GM18519 (cell line): ENCODE data around the gene ZMYM2.

ENCODE experiments used
- ATAC-seq: cut with Tn5 transposase; IDR thresholded peaks from one replicate; pipeline ENCODE4 v1.9.1; 2021; ENCODE audit warnings: mild to moderate bottlenecking, moderate library complexity; ENCODE audit not compliant: unreplicated experiment, low FRiP score

Gene ZMYM2

DNA sequence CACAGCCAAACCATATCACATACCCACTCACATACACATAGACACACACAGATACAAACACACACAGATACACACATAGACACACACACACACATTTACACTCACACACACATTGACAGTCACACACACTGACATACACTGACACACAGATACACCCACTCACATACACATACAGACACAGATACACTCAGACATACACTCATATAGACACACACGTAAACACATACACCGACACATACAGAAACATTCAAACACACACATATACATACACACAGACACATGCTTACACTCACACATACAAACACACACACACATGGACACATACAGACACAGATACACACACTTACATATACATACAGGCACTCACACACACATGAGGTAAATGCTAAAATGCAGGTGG lies 172.1 kb downstream of the ZMYM2 start:
- no peak for ATAC-seq

DNA sequence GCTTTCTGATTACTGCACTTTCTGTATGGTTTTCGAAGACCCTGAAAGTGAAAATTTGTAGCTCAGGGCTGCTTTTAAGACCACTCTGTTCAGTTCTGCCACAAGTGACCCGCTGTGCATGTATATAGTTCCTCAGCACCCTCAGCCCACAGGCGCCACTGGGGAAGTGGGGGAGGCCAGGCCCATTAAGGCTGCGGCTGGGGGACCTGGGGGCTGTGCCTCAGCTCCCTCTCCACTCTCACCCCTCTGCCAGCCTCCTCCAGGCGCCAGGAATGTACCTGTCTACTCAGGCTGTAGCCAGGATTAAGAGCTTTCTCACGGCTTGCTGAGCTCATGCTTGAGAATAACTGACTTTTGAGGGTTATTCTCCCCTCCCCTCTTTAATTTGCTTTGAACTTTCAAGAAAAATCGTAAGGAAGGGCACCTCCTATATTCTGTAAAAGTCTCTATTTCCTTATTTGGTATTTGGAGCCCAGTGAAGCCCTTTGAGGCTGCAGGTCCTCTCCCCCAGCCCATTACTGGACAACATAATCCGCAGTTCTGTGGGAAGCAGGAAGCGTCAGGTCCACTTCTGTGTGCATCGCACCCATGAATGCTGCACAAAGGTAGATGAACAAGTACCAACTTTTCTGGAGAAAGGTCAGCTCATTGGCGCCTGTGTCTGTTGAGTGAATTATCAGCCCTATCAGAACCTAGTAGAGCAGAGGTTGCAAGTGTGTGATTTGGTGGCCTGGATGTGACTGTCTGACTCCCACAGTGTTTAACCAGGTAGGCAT lies 172.7 kb downstream of the ZMYM2 start:
- no peak for ATAC-seq

DNA sequence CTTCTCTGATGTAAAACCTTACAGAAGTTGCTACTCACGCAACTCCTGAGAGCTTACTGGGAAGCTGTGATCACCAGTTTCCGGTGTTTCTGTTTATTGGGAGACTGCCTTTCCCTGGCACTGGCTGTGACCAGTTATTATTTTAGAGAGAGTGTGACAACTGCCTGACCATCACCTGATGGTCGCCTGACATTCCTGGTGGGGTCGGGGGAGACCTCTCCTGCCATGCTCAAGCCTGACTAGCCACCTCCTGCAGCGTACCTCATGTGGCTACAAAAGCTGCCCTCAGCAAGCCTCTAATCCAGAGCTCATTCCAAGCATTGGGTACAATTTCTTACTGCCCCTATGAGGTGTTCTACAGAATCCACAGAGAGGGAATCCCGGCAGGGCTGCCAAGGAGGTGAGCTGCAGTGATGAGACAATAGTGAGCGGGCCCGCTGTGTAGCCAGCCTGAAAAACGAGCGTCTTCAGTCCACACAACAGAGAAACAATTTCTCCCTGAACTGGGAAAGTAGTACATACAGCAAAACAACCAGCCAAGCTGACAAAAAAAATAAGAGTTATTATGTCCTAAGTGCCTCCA lies 173.6 kb downstream of the ZMYM2 start:
- no peak for ATAC-seq

DNA sequence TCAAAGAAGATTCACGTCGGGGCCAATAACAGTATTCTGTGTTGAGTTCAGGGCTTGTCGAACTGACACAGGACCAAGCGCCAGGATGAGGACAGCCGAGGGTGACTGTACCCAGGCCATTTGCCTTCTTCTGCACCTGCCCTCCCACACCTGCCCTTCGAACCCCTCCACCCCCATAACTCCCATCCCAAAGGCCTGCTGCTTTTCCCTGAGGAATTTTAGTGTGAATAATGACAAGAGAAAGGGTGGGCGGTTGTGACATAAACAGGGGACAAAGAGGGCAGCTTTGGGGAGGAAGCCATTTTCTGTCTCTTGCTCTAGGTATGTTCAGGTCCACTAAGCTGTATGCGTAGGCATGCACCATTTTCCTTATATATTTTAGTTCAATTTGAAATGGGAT lies 176.2 kb downstream of the ZMYM2 start:
- ATAC-seq: no peak

DNA sequence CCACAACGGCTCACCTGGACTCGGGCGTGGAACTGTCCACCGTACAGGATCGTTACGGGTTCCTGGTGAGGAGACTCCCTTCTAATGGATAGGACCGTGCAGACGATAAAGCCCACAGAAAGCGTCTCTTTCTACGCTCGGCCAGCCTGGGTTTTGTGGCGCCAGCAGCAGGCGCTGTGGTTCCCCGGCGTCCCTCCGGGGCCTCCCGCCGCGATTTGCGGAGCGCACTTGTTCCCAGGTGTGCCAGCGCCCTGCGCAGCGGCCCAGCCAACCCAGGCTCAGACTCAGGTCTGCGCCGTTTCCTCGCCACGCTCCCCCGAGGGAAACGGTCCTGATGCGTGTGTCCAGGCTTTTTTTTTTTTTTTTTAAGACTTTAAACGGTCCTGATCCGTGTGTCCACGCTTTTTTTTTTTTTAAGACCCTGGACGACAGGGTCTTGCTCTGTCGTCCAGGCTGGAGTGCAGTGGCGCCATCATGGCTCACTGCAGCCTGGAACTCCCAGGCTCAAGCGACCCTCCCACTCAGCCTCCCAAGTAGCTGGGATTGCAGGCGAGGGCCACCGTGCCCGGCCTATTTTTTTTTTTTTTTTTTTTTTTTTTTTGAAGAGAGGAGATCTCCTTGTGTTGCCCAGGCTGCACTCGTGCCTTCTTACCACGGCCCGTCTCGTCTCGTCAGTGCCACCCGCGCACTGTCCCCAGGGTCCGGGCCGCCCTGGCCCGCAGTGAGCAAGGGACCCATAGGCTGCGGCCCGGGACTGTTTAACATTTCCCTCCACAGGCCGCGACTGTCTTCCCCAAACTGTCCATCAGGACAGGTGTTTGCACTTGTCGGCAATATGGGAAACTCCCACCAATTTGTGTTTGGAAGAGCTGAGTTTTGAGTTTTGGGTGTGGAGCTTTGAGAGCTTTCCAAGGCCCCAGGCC lies 178.5 kb downstream of the ZMYM2 start:
- ATAC-seq: no peak

DNA sequence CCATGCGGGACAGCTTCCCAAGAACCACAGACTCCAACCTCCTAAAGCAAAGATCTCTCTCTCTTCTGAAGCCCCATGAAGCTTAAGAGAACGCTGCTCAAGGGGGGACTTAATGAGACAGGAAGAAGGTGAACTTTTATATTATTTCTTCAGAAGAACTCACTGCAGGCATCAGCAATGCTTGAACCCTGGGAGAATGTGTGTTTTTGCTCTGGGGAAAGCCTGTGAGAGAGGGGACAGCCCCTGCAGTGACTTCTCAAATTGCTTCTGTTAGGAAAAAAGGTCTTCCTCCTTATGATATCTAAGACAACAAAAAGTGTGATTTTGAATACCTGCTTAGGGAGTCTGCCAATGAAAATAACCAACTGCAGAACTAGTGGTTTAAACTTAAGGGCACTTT lies 179.3 kb downstream of the ZMYM2 start:
- no peak for ATAC-seq

DNA sequence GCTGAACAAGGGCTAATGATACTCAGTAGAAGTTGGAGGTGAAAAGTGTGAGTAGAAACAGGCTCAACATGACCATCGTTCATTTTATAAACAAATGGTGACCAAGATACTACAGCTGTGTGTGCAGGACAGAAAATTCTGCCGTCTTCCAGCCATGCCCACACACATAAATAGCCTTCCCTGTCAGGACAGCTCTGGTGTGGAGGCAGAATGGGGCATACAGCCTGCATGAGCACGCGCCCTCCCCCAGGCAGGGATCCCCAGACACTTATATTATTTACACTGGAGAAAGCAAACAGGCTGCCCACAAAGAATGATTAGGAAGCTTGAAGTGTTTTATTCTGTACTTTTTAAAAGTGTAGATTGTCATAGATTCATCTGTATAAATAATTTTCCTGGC lies 182.0 kb downstream of the ZMYM2 start:
- ATAC-seq: no peak
